AG08395 (cell line): Measurements from ENCODE around the gene TACO1.

Experiments used
- DNase-seq: peaks from one replicate; pipeline ENCODE4 v3.0.0; 2012; ENCODE audit warnings: mixed read lengths, low spot score

The TACO1 gene

GRCh38 chr17:63600569-63601438 lies at the start of gene TACO1:
TSS of gene TACO1 (plus strand) at chr17:63600895. CDS start at chr17:63601084, 189 bp downstream.
- DNase-seq, result peak; percentile 94

- no peak for DNase-seq
These were observed 48.5 kb upstream of the TACO1 start for GRCh38 chr17:63552211-63552610.

GRCh38 chr17:63555500-63556156 lies 45.1 kb upstream of the TACO1 start:
- no peak for DNase-seq

GRCh38 chr17:63557416-63557815 lies 43.3 kb upstream of the TACO1 start:
- DNase-seq, result no peak

GRCh38 chr17:63558441-63558840 lies 42.3 kb upstream of the TACO1 start:
- DNase-seq, result no peak

- no peak for DNase-seq
These were observed 38.9 kb upstream of the TACO1 start for GRCh38 chr17:63561819-63562218.

GRCh38 chr17:63563339-63563738 lies 37.4 kb upstream of the TACO1 start:
- no peak for DNase-seq

- DNase-seq, result no peak
These were observed 36.1 kb upstream of the TACO1 start for GRCh38 chr17:63564562-63564961.

- DNase-seq, result no peak
These were observed 33.5 kb upstream of the TACO1 start for GRCh38 chr17:63567229-63567628.

GRCh38 chr17:63568563-63568962 lies 32.1 kb upstream of the TACO1 start:
- no peak for DNase-seq

GRCh38 chr17:63571632-63572310 lies 28.9 kb upstream of the TACO1 start:
- DNase-seq, result peak; percentile 58

GRCh38 chr17:63573634-63574033 lies 27.1 kb upstream of the TACO1 start:
- DNase-seq, result peak; percentile 31

- no peak for DNase-seq
These were observed 22.5 kb upstream of the TACO1 start for GRCh38 chr17:63578027-63578768.

GRCh38 chr17:63578769-63579111 lies 22.0 kb upstream of the TACO1 start:
- no peak for DNase-seq

GRCh38 chr17:63579633-63580032 lies 21.1 kb upstream of the TACO1 start:
- DNase-seq, result no peak

GRCh38 chr17:63587770-63588169 lies 12.9 kb upstream of the TACO1 start:
- no peak for DNase-seq

GRCh38 chr17:63588797-63589196 lies 11.9 kb upstream of the TACO1 start:
- no peak for DNase-seq

GRCh38 chr17:63589646-63590045 lies 11.0 kb upstream of the TACO1 start:
- DNase-seq, result no peak

GRCh38 chr17:63592797-63593196 lies 7.9 kb upstream of the TACO1 start:
- DNase-seq, result no peak

- no peak for DNase-seq
These were observed 5.6 kb upstream of the TACO1 start for GRCh38 chr17:63595132-63595531.

- no peak for DNase-seq
These were observed 3.7 kb upstream of the TACO1 start for GRCh38 chr17:63596856-63597586.

- DNase-seq, result no peak
These were observed 2.4 kb upstream of the TACO1 start for GRCh38 chr17:63598281-63598680.
